ENCODE results near the gene DENND2A.
"Not testable (repeated sequence)": the region's sequence is repeated elsewhere in the genome, so short reads cannot be mapped to it uniquely, and the experiment has no call there.

Gene DENND2A

GRCh38 chr7:140673774-140674155 is 33.2 kb upstream of the DENND2A start:
- DNase-seq, result no peak

- DNase-seq, result no peak
These were observed 32.6 kb upstream of the DENND2A start for GRCh38 chr7:140673063-140673773.

- DNase-seq, result no peak
These were observed 31.9 kb upstream of the DENND2A start, which contains the start of gene ADCK2 for GRCh38 chr7:140672382-140673062. Gene ADCK2 (plus strand): TSS chr7:140672945. CDS start chr7:140673331, 386 bp downstream.

GRCh38 chr7:140671966-140672365 is 31.4 kb upstream of the DENND2A start:
- no peak for DNase-seq

GRCh38 chr7:140670343-140670935 is 29.8 kb upstream of the DENND2A start:
- no peak for DNase-seq

- not testable (repeated sequence) for DNase-seq
These were observed 29.2 kb upstream of the DENND2A start for GRCh38 chr7:140669862-140670261.

GRCh38 chr7:140669352-140669751 is 28.7 kb upstream of the DENND2A start:
- no peak for DNase-seq

- no peak for DNase-seq
These were observed 28.0 kb upstream of the DENND2A start for GRCh38 chr7:140668641-140669040.

- no peak for DNase-seq
These were observed 26.9 kb upstream of the DENND2A start for GRCh38 chr7:140667476-140667875.

- not testable (repeated sequence) for DNase-seq
These were observed 22.3 kb upstream of the DENND2A start for GRCh38 chr7:140662938-140663337.

- no peak for DNase-seq
These were observed 20.5 kb upstream of the DENND2A start for GRCh38 chr7:140661124-140661523.

- DNase-seq, result peak; percentile 81
These were observed 19.2 kb upstream of the DENND2A start for GRCh38 chr7:140659856-140660255.

GRCh38 chr7:140657891-140658290 is 17.3 kb upstream of the DENND2A start:
- no peak for DNase-seq

GRCh38 chr7:140656548-140657515 is 16.2 kb upstream of the DENND2A start:
- DNase-seq, result peak; percentile 59

GRCh38 chr7:140655511-140656408 is 15.1 kb upstream of the DENND2A start:
- no peak for DNase-seq

GRCh38 chr7:140654661-140655060 is 14.0 kb upstream of the DENND2A start:
- DNase-seq, result no peak

GRCh38 chr7:140654109-140654387 is 13.4 kb upstream of the DENND2A start:
- DNase-seq, result no peak

GRCh38 chr7:140653319-140654108 is 12.9 kb upstream of the DENND2A start:
- DNase-seq, result peak; percentile 83

GRCh38 chr7:140650367-140650766 is 9.8 kb upstream of the DENND2A start:
- DNase-seq, result no peak

GRCh38 chr7:140649556-140650205 is 9.1 kb upstream of the DENND2A start:
- peak; percentile 39 for DNase-seq

Data from fibroblast of skin of abdomen (primary cell).